Prostate gland (tissue), 2 donors: ENCODE data around the gene ZMYND10.

Experiments
- POLR2A ChIP-seq: fragments of 450-650 bp; IDR thresholded peaks from one replicate; pipeline ENCODE4 v1.6.1; 2016; ENCODE audit warnings: antibody characterized with exemption, mild to moderate bottlenecking
- POLR2AphosphoS5 ChIP-seq: sonication (generic); formaldehyde crosslinking; IDR thresholded peaks from one replicate; pipeline ENCODE4 v1.6.1; 2017; ENCODE audit warnings: antibody characterized with exemption
- TF ChIP-seq, protein P1 (sequence below), 4 experiments: fragments of 200-600 bp in 2 of 4; fragments of 450-650 bp in 2 of 4; sonication (generic) in 2 of 4; IDR thresholded peaks; 1 replicate in 3 of 4; 2 replicates in 1 of 4; pipeline ENCODE4 v1.5.1; 2016 to 2019; ENCODE audit warnings: antibody characterized with exemption in 4 of 4, mild to moderate bottlenecking in 2 of 4, moderate library complexity in 2 of 4

DNA sequence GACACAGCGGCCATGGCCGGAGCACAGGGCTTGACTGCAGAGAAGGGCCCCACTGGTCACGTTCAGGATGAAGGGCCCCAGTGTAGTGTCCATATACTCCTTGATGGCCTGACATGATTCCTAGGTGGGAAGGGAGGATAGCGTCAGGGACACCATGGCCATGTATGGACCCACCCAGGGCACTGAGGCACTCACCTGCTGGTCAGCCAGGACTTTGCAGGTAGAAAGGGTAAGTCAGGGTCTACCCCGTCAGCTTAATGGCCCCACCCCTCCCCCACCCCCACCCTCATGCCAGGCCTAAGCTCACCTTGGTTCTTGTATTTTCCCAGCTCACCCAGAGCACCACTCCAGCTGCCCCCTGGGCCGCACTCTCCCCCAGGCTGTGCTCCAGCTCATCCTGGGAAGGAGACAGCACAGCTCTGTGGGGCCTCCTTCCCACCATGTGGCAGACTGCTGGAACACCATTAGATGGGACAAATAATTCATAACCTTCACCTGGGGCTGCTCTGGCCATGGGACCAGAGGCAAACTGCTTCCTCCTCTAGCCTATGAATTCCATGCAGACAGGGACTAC is 44.8 kb downstream of the ZMYND10 start:
- TF ChIP-seq, protein P1, sequence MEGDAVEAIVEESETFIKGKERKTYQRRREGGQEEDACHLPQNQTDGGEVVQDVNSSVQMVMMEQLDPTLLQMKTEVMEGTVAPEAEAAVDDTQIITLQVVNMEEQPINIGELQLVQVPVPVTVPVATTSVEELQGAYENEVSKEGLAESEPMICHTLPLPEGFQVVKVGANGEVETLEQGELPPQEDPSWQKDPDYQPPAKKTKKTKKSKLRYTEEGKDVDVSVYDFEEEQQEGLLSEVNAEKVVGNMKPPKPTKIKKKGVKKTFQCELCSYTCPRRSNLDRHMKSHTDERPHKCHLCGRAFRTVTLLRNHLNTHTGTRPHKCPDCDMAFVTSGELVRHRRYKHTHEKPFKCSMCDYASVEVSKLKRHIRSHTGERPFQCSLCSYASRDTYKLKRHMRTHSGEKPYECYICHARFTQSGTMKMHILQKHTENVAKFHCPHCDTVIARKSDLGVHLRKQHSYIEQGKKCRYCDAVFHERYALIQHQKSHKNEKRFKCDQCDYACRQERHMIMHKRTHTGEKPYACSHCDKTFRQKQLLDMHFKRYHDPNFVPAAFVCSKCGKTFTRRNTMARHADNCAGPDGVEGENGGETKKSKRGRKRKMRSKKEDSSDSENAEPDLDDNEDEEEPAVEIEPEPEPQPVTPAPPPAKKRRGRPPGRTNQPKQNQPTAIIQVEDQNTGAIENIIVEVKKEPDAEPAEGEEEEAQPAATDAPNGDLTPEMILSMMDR (IDR thresholded peaks at IDR 0.05): no peak
- no peak for TF ChIP-seq POLR2A
- TF ChIP-seq POLR2AphosphoS5: no peak
